NCI-H128 (cell line): ENCODE data around the gene RPIA.

Source experiments
- DNase-seq: peaks from one replicate; lab custom pipeline; 2025; ENCODE audit not compliant: unreplicated experiment; lab: John Stamatoyannopoulos, UW

Gene RPIA

DNA sequence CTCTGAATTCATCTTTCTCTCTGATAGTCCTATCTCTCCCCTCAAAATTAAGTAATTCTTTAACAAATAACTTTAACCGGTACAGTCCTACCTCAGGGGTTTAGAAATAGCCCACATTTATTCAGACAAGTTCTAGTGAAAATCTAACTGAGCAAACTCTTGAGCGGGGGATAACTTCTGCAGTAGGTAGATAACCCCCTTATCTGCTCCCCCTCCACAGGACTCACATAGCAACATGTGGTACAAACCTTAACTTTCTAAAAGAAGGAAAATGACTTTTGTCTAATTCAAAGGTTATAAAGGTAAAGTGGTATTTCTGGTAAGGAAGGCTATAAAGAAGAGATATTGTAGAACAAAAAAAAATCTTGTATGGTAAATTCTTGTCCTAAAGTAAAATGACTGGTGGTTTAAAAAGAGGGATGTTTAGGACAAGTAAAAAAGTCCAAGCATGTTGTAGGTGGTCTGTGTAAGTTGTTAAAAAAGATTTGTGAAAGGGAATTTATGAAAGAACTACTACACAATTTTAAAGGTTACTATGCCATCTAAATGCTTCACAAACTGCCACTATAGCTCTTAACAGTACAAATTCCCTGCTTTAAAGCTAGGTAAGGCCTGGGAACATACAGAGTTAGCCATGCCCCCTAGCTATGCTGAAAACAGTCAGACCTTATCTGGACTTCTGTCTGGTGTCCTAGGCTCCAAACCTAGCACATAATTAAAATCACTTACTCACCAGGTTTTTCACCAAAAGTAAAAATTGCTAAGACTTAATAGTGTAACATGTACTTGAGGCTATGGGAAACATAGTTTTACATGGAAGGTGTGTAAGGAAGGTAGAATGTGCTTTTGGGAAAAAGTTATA, 8.1 kb upstream of the RPIA start:
- DNase-seq = no peak

GRCh38 chr2:88684519-88684918, 7.0 kb upstream of the RPIA start:
- DNase-seq = no peak

GRCh38 chr2:88686320-88686719, 5.2 kb upstream of the RPIA start:
- no peak for DNase-seq

DNA sequence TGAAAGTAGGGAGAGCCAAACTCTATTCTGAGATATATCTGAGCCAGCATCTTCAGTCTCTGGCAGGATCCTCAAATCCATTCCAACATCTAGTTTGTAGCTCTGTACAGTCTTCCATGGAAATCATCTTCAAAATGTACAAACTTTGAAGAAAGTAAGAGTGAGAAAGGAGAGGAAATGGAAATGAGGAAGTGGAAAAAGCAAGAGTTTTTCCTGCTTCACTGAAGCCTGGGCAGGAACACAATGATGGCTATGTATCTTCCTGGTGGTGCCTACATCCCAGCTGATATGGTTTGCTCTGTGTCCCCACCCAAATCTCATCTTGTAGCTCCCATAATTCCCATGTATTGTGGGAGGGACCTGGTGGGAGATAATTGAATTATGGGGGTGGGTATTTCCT, 4.1 kb upstream of the RPIA start:
- DNase-seq = no peak

DNA sequence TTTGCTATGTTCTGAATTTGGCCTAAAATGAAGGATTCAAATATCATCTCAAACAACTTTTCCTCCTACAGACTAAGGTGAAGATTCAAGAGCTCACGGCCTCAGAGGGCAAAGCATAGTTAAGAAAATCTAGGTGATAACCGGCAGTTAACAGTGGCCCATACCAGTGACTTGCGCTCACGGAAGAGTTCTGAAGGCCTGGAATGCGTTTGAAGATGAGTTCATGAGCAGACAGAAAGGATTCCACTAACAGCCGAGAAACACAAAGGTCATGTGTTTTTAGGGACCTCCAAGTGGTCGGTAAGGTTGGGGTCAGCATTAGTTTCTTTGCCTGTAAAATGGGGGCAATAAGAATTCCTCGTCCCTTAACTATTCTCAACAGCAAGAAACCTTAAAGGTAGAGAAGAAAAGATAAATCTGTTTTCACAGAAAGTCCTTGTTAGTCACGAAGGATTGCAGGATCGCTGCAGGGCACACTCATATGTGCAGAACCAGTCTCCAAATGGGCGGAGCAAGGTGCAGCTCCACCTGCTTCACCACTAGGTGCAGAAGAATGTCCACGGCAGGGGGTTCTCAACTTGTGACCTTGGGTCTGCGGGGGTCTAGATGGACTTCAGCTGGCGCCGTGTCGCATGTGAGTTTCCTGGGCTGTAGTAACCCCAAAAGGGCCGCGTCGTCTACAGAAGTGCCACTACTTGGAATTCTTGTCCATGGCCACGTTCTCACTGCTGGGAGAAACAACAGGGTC, 708 bp upstream of the RPIA start:
- no peak for DNase-seq

DNA sequence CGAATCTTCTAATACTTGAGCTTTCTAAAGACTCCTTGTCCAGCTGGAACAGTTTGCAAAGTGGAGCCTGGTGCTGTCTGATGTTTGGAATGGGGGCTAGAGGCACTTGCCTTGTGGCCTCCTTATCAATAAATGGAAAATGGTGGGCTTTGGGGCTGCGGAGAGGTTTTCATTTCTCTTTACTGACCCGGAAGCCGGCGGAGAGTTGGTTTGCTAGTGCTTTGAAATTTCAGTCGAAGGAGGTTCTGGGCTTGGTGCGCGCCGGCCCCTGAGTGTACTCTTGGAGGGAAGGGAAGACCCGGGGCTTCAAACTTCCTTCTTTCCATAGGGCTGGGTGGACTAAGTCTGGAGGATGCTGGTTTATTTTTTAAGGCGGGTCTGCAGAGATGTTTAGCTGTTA, 714 bp downstream of the RPIA start:
- no peak for DNase-seq

- DNase-seq = no peak
Observed at GRCh38 chr2:88693911-88694414, 2.5 kb downstream of the RPIA start.

GRCh38 chr2:88696611-88697010, 5.1 kb downstream of the RPIA start:
- DNase-seq = no peak

- DNase-seq = no peak
Observed at GRCh38 chr2:88697370-88698026, 6.0 kb downstream of the RPIA start.

GRCh38 chr2:88698027-88698413, 6.5 kb downstream of the RPIA start:
- no peak for DNase-seq

GRCh38 chr2:88698498-88699233, 7.2 kb downstream of the RPIA start:
- DNase-seq = no peak

DNA sequence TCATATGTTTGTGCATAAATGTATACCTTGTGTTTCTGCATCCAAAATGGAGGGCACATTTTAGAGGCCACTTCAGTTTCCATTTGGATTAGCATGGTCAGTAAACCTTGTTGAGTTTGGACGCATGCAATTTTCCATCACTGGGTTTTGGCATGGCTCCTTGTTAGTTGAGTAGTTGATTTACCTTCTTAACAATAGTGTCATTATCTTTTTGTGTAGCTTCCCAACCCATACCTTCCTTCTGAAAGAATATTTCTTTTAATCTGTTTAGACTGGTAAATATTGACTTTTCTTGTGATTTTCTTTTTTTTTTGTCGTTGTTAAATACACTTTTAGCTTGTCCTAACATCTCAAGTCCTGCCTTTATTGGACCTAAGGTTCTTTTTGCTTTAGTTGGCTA, 15.5 kb downstream of the RPIA start:
- no peak for DNase-seq

DNA sequence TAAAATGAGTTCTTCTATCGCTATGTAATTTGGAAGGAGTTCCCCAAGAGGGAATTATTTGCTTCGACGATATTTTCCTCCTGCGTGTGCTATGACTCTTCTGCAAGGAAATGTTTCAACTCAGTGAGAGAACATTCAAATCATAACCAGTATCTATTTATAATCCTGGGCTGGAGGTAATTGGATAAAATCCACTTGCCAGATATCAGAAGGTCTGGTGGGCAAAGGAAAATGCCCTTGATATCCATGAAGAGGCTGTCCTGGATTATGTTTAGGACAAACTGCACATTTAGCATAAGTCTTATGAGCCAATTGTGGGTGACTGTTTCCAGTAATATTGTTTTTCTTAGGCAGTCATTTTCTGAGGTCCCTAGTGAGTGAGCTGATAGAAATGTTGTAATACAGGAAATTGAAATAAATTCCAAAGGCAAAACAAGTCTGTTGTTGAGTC, 17.7 kb downstream of the RPIA start:
- no peak for DNase-seq

GRCh38 chr2:88711289-88711688, 19.8 kb downstream of the RPIA start:
- no peak for DNase-seq

GRCh38 chr2:88711897-88712296, 20.4 kb downstream of the RPIA start:
- no peak for DNase-seq

DNA sequence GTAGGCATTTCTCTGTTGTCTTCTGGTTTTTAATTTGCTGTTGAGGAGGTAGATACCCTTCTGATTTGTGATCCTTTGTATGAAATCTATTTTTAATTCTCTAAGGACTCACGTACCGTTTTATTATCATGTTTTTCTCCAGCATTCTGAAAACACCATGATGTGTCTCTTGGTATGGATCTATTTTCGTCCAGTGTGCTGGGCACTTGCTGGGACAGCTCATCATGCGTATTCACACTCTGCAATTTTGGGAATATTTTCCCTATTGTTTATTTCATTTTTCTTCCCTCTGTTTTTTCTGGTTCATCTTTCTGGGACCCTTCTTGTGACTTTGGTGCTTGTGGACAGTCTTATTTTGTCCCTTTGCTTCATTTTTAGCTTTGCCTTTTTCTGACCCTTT, 21.9 kb downstream of the RPIA start:
- no peak for DNase-seq

GRCh38 chr2:88714667-88715066, 23.2 kb downstream of the RPIA start:
- DNase-seq = no peak

- no peak for DNase-seq
Observed at GRCh38 chr2:88720399-88720798, 28.9 kb downstream of the RPIA start.

- no peak for DNase-seq
Observed at GRCh38 chr2:88721268-88721667, 29.8 kb downstream of the RPIA start.

DNA sequence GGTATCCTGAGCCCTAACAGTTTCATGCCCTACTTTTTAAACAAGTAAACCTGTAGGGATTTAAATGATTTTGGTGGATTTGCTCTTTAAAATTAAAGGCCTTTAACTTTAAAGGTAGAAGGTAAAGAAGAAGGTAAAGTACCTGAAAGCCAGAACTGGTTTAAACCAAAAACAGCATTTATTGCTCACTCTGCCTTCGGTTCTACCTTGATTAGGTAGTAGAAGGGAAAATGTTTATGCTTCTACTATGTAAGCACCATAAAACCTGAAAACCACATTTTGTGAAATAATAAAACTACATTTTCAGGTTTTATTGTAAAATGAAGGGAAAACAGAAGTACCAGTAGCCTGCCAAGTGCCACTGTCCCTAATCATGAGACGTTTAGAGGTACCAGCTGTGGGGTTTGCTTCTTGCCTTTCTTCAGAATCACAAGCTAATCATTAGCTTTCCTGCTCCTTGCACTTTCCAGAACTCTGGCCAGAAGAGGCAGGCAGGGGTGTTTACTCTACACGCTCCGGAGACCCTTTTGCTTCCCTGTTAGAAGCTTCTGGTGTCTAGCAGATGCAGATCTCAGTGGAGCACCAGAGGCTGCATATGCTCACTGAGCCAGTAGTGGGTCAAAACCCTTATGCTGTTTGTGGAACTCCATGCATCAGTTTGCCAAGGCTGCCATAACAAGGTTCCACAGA, 33.3 kb downstream of the RPIA start:
- DNase-seq = no peak
